Thoracic aorta (tissue), 2 donors: ENCODE data around the gene TLR2. TPM values are rescaled to one million over a fixed set of nuclear protein-coding genes. Genes with fewer than 3 reads are reported as not detected.

Experiments used
- ATAC-seq: fragments of 150-250 bp; one replicate; pipeline ENCODE4 v1.8.0; 2017; ENCODE audit warnings: low read depth; ENCODE audit not compliant: insufficient number of reproducible peaks, low FRiP score
- DNase-seq: peaks from one replicate; pipeline ENCODE4 v3.0.0-alpha.2; 2020; ENCODE audit warnings: low spot score
- H3K27ac ChIP-seq, 2 donors: fragments of 200-600 bp; sonication (generic); 1 replicate in 1 of 2; 2 replicates in 1 of 2; pipeline ENCODE4 v1.5.1; 2016; ENCODE audit warnings: mild to moderate bottlenecking in 2 of 2, moderate library complexity in 2 of 2
- H3K27me3 ChIP-seq: fragments of 200-600 bp; sonication (generic); replicated peaks from 2 replicates; pipeline ENCODE4 v1.6.0; 2016; ENCODE audit warnings: mild to moderate bottlenecking; ENCODE audit not compliant: insufficient read depth
- H3K36me3 ChIP-seq: fragments of 200-600 bp; sonication (generic); one replicate; pipeline ENCODE4 v1.5.1; 2016
- H3K4me1 ChIP-seq, 2 donors: fragments of 200-600 bp; sonication (generic); 1 replicate in 1 of 2; 2 replicates in 1 of 2; pipeline versions ENCODE4 v1.5.1 to v1.6.0; 2016; ENCODE audit warnings: low read depth in 2 of 2, mild to moderate bottlenecking in 1 of 2; ENCODE audit not compliant: control insufficient read depth in 1 of 2
- H3K4me3 ChIP-seq: fragments of 200-600 bp; sonication (generic); 2 replicates; pipeline ENCODE4 v1.5.1; 2016; ENCODE audit warnings: mild to moderate bottlenecking
- H3K9me3 ChIP-seq: fragments of 200-600 bp; sonication (generic); 2 replicates; pipeline ENCODE4 v1.5.1; 2016
- CTCF ChIP-seq: fragments of 200-600 bp; sonication (generic); IDR thresholded peaks from one replicate; pipeline ENCODE4 v1.5.1; 2019; ENCODE audit warnings: antibody characterized with exemption
- total RNA-seq, 2 donors: library from RNA; depleted of rRNA; stranded (reverse); fragments of >200 nt; gene quantifications; one replicate each; pipeline versions ENCODE4 v1.1.0 to v1.2.3, GENCODE V29; 2016

TLR2 gene
- 10 to 100 TPM; 68.5 to 77.7 TPM for total RNA-seq

- H3K4me1 ChIP-seq = peaks cover 2 to 5% of the 10 kb centered on the region in 2 donors
- H3K27me3 ChIP-seq = no peaks in the 10 kb centered on the region
- H3K36me3 ChIP-seq = peaks cover 11% of the 10 kb centered on the region
- peak within 1 kb of the TSS; percentile 88 for H3K4me3 ChIP-seq
- peak within 1 kb of the TSS; percentile 40 to 65 for H3K27ac ChIP-seq
- ATAC-seq (peak; percentile 48), DNase-seq (peak; percentile 31)
- no peaks in the 10 kb centered on the region for H3K9me3 ChIP-seq
- TF ChIP-seq CTCF = no peak
These were observed at the start of gene TLR2 for GRCh38 chr4:153684182-153684970. TSS of gene TLR2 (plus strand) at chr4:153684280. CDS start at chr4:153702908, 18,628 bp downstream.

GRCh38 chr4:153634738-153635353, 49.2 kb upstream of the TLR2 start:
- TF ChIP-seq CTCF = peak; percentile 78
- H3K4me3 ChIP-seq = no peak overlapping the region
- H3K9me3 ChIP-seq = no peaks in the 10 kb centered on the region
- no peak overlapping the region for H3K27ac ChIP-seq
- H3K4me1 ChIP-seq = no peaks in the 10 kb centered on the region
- ATAC-seq = peak; percentile 70
- DNase-seq = no peak
- H3K27me3 ChIP-seq = no peaks in the 10 kb centered on the region
- H3K36me3 ChIP-seq = peaks cover 45% of the 10 kb centered on the region

GRCh38 chr4:153635846-153636245, 48.2 kb upstream of the TLR2 start:
- no peaks in the 10 kb centered on the region for H3K4me1 ChIP-seq
- no peaks in the 10 kb centered on the region for H3K9me3 ChIP-seq
- H3K27ac ChIP-seq = no peak overlapping the region
- no peaks in the 10 kb centered on the region for H3K27me3 ChIP-seq
- no peak overlapping the region for H3K4me3 ChIP-seq
- TF ChIP-seq CTCF = no peak
- peaks cover 35% of the 10 kb centered on the region for H3K36me3 ChIP-seq
- ATAC-seq (no peak), DNase-seq (no peak)

- Histone ChIP-seq H3K27me3 (no peaks in the 10 kb centered on the region), H3K4me1 (no peaks in the 10 kb centered on the region), H3K27ac (no peak overlapping the region), H3K4me3 (no peak overlapping the region), H3K9me3 (no peaks in the 10 kb centered on the region), H3K36me3 (peaks cover 24% of the 10 kb centered on the region)
- TF ChIP-seq CTCF = no peak
- DNase-seq (no peak), ATAC-seq (no peak)
These were observed 46.9 kb upstream of the TLR2 start for GRCh38 chr4:153637201-153637600.

GRCh38 chr4:153638011-153638410, 46.1 kb upstream of the TLR2 start:
- no peaks in the 10 kb centered on the region for H3K27me3 ChIP-seq
- no peaks in the 10 kb centered on the region for H3K4me1 ChIP-seq
- TF ChIP-seq CTCF = no peak
- ATAC-seq = no peak
- no peak for DNase-seq
- no peaks in the 10 kb centered on the region for H3K9me3 ChIP-seq
- no peak overlapping the region for H3K4me3 ChIP-seq
- no peak overlapping the region for H3K27ac ChIP-seq
- peaks cover 19% of the 10 kb centered on the region for H3K36me3 ChIP-seq
